HEK293T (cell line): ENCODE measurements around the gene DPPA3.

ENCODE experiments used
- BHLHE40 ChIP-seq: fragments of 450-650 bp; IDR thresholded peaks from 2 replicates; pipeline ENCODE4 v1.6.1; 2016; ENCODE audit warnings: mild to moderate bottlenecking, moderate library complexity, borderline replicate concordance
- FOXK2 ChIP-seq: fragments of 450-650 bp; IDR thresholded peaks from 2 replicates; pipeline ENCODE4 v1.6.1; 2016; ENCODE audit warnings: mild to moderate bottlenecking
- FOXM1 ChIP-seq: fragments of 450-650 bp; IDR thresholded peaks from 2 replicates; pipeline ENCODE4 v1.6.1; 2017; ENCODE audit warnings: mild to moderate bottlenecking, borderline replicate concordance
- L3MBTL2 ChIP-seq: fragments of 450-650 bp; conservative IDR thresholded peaks from 2 replicates; pipeline ENCODE4 v1.6.1; 2016; ENCODE audit warnings: mild to moderate bottlenecking
- NFRKB ChIP-seq: fragments of 450-650 bp; IDR thresholded peaks from 2 replicates; pipeline ENCODE4 v1.6.1; 2016; ENCODE audit warnings: mild to moderate bottlenecking, moderate library complexity
- SP1 ChIP-seq: fragments of 450-650 bp; IDR thresholded peaks from 2 replicates; pipeline ENCODE4 v1.6.1; 2017
- TARDBP ChIP-seq: fragments of 450-650 bp; IDR thresholded peaks from 2 replicates; pipeline ENCODE4 v1.6.1; 2016

DNA sequence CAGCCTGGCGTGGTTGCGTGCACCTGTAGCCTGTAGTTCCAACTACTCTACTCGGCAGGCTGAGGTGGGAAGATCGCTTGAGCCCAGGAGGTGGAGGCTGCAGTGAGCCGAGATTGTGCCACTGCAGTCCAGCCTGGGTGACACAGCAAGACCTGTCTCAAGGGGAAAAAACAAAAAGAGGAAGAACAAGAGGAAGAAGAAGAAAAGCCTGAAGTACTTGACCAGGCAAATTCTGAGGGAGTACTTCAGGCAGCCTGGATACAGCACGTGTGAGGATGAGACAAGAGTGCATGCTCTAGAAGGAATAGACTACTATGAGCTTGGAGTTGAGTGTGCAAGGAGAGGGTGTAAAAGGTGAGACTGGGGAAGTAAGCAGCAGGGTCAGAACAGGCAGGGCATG lies 17.4 kb upstream of the DPPA3 start:
- TF ChIP-seq SP1 (no peak), NFRKB (no peak), TARDBP (no peak), L3MBTL2 (no peak), FOXK2 (no peak), BHLHE40 (no peak), FOXM1 (no peak)
